ENCODE results near the gene HIVEP3. TPM values are rescaled to one million over a fixed set of nuclear protein-coding genes. Genes with fewer than 3 reads are reported as not detected.

The HIVEP3 gene
- total RNA-seq, 1 donor from 2014 or later: 5.7 TPM

DNA sequence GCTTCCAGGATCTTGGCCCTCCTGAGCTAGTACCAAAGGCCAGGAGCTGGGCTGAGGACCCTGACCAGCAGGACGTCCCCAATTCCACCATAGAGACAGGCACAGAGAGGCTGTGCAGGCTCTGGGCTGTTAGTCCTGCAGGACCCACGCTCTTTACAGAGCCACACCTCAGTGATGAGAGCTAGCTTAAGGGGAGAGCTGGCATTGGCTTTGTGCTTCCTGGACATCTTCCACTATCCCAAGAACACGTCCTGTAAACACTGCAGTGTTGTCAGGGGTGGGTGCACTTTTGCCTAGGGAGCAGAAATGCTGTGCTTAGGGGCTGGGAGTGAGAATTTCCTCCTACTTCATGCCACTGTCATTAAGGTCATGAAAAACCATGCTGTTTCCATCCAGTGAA, 342.5 kb downstream of the HIVEP3 start:
- no peak for DNase-seq
- Histone ChIP-seq H3K27me3 (ENCODE audit: low read depth) (no peaks in the 10 kb centered on the region), H3K4me1 (peaks cover 4% of the 10 kb centered on the region), H3K9me3 (replicated peaks) (no peaks in the 10 kb centered on the region), H3K4me3 (no peak overlapping the region), H3K36me3 (no peaks in the 10 kb centered on the region), H3K27ac (replicated peaks) (no peak overlapping the region)
- intact Hi-C loops (cut with micrococcal nuclease): loop anchor here (10.0 kb wide), 1 partner anchor 219 kb away; no protein-coding TSS in a partner anchor
- TF ChIP-seq CTCF (IDR thresholded peaks at IDR 0.05; ENCODE audit: borderline replicate concordance): no peak

DNA sequence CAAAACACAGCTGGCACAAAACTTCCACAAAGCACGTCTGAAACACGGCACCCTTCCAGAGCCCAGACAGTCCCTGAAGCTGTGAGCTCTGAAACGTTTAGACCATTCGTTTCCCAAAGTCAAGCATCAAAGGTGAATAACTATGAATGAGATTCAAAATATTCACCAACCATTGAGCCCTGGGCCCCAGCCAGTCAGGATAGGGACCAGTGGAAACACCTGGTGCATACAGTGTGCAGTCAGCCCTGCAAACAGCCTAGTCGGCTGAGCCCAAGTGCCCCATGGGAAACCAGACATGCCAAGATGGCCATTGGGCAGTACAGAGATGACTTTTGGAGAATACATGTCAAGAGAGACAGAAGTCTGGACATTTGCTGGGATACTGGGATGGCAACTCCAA, 343.9 kb downstream of the HIVEP3 start:
- Histone ChIP-seq H3K27ac (replicated peaks) (no peak overlapping the region), H3K4me3 (no peak overlapping the region), H3K36me3 (no peaks in the 10 kb centered on the region), H3K4me1 (peaks cover 4% of the 10 kb centered on the region), H3K27me3 (ENCODE audit: low read depth) (no peaks in the 10 kb centered on the region), H3K9me3 (replicated peaks) (no peaks in the 10 kb centered on the region)
- intact Hi-C loops (cut with micrococcal nuclease): loop anchor here (10.0 kb wide), 1 partner anchor 220 kb away; no protein-coding TSS in a partner anchor
- no peak for DNase-seq
- TF ChIP-seq CTCF (IDR thresholded peaks at IDR 0.05; ENCODE audit: borderline replicate concordance): no peak

DNA sequence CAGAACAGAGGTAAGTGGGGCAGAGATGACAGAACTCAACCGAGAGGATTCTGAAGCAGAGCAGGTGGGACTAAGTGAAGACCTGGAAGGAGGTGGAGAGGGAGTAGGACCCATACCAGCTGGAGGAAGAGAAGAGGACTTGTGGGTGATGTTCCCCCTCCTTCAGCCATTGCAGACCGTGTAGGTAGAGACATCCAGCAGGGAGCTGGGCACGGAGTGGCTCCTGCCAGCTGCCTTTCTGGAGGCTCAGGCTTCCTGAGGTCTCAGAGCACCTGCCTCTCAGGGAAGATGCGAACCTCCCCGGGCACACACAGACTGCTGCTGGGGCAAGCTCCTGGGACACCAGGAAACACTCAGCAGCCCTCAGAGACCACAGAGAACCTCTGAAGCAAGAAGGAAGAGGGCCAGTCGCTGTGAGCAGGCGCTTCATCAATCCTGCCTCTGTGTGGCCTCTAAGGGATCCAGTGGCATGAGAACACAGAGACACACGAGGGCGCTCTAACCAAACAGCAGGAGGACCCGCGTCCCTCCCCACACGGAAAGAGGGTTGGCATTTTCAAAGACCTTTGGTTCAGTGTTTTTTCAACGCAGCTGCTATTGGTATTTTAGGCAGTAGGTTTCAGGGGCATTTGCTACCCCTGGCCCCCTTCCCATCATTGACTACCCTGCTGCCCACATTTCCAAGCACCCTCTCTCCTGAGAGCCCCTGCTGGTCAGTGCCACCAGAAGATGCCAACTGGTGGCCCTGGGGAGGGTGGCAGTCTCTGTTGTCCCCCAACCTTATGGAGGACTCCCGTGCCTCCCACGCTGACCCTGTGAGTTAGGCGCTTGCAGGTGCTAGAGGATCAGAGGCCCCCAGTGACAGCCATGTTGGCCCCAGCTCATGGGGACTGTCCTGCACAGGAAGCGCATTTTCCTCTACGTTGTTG, 344.7 kb downstream of the HIVEP3 start:
- no peak overlapping the region for H3K4me3 ChIP-seq
- peak; percentile 94 for TF ChIP-seq CTCF (IDR thresholded peaks at IDR 0.05; ENCODE audit: borderline replicate concordance)
- no peaks in the 10 kb centered on the region for H3K36me3 ChIP-seq
- intact Hi-C loops (cut with micrococcal nuclease): loop anchor here (10.0 kb wide), 1 partner anchor 221 kb away; no protein-coding TSS in a partner anchor
- H3K27ac ChIP-seq (replicated peaks): no peak overlapping the region
- peak; percentile 75 for DNase-seq
- H3K27me3 ChIP-seq (ENCODE audit: low read depth): no peaks in the 10 kb centered on the region
- H3K9me3 ChIP-seq (replicated peaks): no peaks in the 10 kb centered on the region
- peaks cover 4% of the 10 kb centered on the region for H3K4me1 ChIP-seq

DNA sequence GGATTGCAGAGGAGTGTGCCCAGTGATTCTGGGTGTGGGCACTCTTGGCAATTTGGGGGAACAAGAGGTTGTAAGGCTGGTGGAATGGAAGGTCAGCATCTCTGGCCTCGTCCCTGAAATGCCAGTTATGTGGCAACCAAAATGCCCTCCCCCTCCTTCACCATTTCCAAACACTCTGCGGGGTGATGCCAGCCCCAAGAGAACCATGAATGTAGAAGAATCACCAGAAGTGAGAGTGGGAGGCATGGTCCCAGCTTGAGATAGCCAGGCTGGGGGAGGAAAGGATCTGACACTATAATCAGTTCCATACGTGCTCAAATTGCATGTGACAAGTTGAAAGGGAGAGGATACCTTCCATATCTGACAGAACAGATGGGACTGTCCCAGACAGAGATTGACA, 345.5 kb downstream of the HIVEP3 start:
- peaks cover 4% of the 10 kb centered on the region for H3K4me1 ChIP-seq
- H3K36me3 ChIP-seq: no peaks in the 10 kb centered on the region
- H3K27me3 ChIP-seq (ENCODE audit: low read depth): no peaks in the 10 kb centered on the region
- TF ChIP-seq CTCF (IDR thresholded peaks at IDR 0.05; ENCODE audit: borderline replicate concordance): no peak
- H3K9me3 ChIP-seq (replicated peaks): no peaks in the 10 kb centered on the region
- no peak overlapping the region for H3K27ac ChIP-seq (replicated peaks)
- intact Hi-C loops (cut with micrococcal nuclease): loop anchor here (10.0 kb wide), 1 partner anchor 222 kb away; no protein-coding TSS in a partner anchor
- no peak for DNase-seq
- H3K4me3 ChIP-seq: no peak overlapping the region

DNA sequence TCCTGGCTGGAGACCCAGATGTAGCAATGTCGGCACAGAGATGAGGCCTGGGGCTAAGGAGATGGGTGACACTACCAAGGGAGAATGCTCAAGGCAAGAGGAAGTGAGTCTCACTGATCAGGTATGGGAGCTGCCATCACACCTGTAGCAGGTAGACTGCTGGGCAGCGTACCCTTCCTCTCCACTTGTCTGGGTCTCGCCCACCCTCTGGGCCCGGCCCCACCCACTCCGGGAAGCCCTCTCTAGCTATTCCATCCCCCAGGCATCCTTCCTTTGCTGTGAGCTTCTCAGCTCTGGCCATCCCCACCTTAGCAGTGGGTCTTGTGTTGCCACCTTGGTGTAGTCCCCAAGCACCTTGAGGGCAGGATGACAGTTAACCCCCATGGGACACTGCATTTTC, 346.5 kb downstream of the HIVEP3 start:
- Histone ChIP-seq H3K36me3 (no peaks in the 10 kb centered on the region), H3K9me3 (replicated peaks) (no peaks in the 10 kb centered on the region), H3K4me1 (peaks cover 4% of the 10 kb centered on the region), H3K27ac (replicated peaks) (no peak overlapping the region), H3K27me3 (ENCODE audit: low read depth) (no peaks in the 10 kb centered on the region), H3K4me3 (no peak overlapping the region)
- TF ChIP-seq CTCF (IDR thresholded peaks at IDR 0.05; ENCODE audit: borderline replicate concordance): no peak
- no peak for DNase-seq
- intact Hi-C loops (cut with micrococcal nuclease): loop anchor here (10.0 kb wide), 1 partner anchor 223 kb away; no protein-coding TSS in a partner anchor

Measured in left ventricle myocardium inferior (tissue), 1 donor.